ENCODE measurements around the gene CRTAC1.

The CRTAC1 gene

GRCh38 chr10:97827702-97828291 lies 202.6 kb downstream of the CRTAC1 start:
- no peak for DNase-seq

- no peak for DNase-seq
Measured at GRCh38 chr10:97826892-97827291, 203.5 kb downstream of the CRTAC1 start.

- DNase-seq: no peak
Measured at GRCh38 chr10:97825020-97825760, 205.2 kb downstream of the CRTAC1 start.

GRCh38 chr10:97823734-97824133 lies 206.7 kb downstream of the CRTAC1 start:
- DNase-seq: no peak

- DNase-seq: no peak
Measured at GRCh38 chr10:97822261-97822687, 208.1 kb downstream of the CRTAC1 start.

- no peak for DNase-seq
Measured at GRCh38 chr10:97821308-97822038, 208.9 kb downstream of the CRTAC1 start.

- DNase-seq: no peak
Measured at GRCh38 chr10:97820096-97820704, 210.2 kb downstream of the CRTAC1 start.

GRCh38 chr10:97818572-97818971 lies 211.8 kb downstream of the CRTAC1 start:
- no peak for DNase-seq

- DNase-seq: no peak
Measured at GRCh38 chr10:97816609-97817008, 213.8 kb downstream of the CRTAC1 start.

All from activated CD4-positive, alpha-beta T cell treated with anti-CD3 and anti-CD28 coated beads, Interleukin-2, amount 50 U/mL, for 48 hours (primary cell).